ENCODE data around the gene STK24.

DNA sequence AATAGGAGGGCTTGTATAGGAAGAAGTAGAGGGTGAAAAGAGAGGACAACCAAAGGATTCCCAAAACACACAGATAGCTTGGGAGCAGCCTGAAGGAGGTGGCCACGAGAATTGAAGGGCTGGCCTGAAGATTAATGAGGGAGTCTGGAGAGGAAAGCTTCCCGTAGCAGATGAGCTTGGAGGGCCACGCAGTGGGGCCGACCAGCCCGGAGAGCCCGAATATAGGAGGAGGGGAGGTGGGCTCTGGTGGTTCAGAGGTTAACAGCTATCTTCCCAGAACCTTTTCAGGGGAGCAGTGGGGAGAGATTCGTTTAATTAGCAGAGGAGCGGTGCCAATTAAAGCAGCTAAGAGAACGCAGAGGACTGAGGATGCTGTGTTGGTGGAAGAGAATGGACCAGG lies 154.9 kb downstream of the STK24 start:
- TF ChIP-seq, protein P1, sequence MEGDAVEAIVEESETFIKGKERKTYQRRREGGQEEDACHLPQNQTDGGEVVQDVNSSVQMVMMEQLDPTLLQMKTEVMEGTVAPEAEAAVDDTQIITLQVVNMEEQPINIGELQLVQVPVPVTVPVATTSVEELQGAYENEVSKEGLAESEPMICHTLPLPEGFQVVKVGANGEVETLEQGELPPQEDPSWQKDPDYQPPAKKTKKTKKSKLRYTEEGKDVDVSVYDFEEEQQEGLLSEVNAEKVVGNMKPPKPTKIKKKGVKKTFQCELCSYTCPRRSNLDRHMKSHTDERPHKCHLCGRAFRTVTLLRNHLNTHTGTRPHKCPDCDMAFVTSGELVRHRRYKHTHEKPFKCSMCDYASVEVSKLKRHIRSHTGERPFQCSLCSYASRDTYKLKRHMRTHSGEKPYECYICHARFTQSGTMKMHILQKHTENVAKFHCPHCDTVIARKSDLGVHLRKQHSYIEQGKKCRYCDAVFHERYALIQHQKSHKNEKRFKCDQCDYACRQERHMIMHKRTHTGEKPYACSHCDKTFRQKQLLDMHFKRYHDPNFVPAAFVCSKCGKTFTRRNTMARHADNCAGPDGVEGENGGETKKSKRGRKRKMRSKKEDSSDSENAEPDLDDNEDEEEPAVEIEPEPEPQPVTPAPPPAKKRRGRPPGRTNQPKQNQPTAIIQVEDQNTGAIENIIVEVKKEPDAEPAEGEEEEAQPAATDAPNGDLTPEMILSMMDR (IDR thresholded peaks at IDR 0.05; ENCODE audit: low read length): no peak
- no peak for TF ChIP-seq EZH2 (optimal IDR thresholded peaks at IDR 0.05; ENCODE audit: low read depth, low read length)

Measured in MM.1S (cell line).